ENCODE measurements around the gene MACC1.

The MACC1 gene

DNA sequence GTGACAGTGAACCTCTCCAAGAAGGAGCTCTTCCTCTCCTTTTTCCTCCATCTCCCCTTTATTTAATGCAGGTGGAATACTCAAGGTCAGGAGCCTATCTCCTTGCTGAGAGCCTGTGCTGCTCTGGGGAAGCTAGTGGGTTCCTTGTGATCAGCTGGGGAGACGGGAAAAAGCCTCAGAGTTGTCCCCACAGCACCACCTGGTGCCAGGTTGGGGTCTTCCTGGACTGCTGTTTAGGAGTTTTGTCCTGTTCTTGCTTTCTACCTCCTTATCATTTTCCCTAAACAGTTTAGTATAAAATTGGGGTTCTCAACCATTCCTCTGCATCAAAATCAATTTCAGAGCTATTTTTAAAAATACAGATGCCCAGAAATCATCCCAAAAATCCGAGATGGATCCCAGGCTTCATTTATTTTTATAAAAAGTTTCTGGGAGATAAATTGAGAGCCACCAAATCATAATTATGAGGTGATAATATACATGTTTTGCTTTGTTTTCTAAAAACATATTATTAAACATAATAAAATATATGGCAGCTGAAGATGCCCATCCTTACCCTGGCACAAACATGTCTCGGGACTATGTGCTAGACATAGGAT lies 44.3 kb downstream of the MACC1 start:
- no peak for DNase-seq (ENCODE audit: low read depth)

DNA sequence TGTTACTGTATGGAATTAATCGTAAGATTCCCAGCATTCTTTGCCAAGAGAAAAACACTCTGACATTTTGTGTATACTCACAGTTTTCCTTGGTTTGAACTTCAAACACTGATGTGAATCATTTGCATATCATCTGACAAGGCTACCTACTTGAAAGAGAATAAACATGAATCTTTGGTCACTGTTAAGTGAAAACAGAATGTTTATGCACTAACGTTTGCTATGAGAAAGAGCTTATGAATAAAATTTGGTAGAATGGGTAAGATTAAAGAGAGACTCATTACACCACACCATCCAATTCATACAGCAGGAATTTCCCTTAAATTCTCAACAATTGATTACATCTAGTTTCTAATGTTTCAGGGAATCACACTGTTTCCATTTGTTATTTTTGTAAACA lies 46.6 kb downstream of the MACC1 start:
- no peak for DNase-seq (ENCODE audit: low read depth)

DNA sequence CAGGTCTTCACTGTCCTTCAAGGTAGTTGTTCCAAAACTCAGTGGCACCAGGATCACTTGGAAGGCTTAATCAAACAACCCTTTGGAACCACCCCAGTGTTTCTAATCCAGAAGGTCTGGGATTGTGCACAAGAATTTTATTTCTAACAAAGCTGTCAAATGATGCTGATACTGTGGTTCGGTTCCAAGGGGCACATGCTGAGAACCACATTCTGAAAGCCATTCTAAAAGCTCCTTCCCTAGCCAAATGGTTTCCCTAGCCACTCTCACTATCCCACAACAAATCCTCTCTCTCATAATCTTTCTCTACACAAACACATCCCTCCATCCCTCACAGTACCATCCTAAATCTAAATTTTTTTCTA lies 52.1 kb downstream of the MACC1 start:
- no peak for DNase-seq (ENCODE audit: low read depth)

DNA sequence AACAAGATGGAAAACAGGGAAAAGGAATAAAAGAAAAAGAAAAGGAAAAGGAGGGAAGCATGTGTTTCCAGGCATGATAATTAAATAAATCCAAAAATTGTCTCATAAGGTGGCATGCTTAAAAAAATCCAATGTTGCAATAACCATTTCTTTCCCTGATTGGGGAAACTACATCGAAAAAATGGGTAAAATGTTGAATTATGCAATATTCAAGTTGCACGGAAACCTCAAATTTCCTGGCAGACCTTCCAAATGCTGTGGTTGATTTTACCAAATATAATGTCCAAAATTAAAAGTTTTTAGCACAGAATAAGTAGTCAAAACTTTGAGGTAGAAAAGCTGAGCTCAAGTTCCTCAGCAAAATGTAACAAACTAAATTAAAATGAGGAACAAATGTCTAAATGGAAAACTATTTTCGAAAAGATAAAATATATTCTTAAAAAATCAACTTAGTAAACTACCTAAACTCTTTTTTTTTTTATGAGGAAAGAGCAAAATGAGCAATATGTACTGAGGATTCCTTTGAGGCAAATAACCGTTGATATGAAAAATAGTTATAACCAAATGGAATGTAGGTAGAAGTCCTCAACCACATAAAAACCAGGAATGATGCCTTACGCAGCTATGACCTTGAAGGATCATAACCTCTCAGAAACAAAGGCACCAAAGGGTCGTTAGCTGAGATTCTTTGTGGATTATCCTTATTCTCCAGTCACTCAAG lies 52.6 kb downstream of the MACC1 start:
- DNase-seq (ENCODE audit: low read depth) = no peak

DNA sequence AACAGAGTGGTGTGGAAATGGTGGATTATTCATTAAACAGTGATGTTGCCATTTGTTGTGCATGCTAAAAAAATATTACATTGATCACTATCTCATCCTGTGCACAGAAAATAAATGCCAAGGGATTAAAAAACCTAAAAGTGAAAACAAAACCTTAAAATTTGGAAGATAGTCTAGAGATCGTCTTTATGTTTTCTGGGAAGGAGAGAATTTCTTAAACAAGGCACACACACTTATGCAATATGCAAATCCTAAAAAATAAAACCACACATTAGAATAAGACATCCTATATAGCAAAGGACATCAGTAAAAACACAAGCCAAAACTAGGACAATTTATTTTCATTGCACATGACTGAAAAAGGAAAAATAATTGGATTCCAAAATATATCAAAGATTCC lies 54.5 kb downstream of the MACC1 start:
- DNase-seq (ENCODE audit: low read depth) = no peak

DNA sequence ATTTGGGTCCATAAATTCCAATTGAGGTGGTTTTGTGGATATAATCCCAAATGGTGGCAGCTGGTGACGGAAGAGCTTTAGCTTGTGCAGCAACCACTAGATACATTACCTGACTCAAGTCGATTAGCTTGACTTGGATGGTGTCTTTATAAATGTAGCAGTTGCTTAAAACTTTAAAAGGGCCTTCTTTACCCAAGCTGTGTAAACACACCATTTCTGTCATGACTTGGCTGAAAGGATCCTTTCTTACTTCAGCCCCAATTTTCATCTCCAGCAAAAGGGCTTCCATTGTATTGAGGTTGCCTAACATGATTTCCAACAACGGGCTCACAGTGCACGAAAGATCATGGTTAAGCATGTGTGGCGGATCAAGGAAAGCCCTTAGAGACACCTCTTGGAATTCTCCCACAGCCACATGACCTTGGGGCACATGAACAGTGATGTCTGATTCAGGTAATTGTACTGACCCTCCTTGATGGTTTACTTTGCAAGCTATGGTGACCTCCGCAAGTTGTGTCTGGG lies 57.9 kb downstream of the MACC1 start:
- DNase-seq (ENCODE audit: low read depth) = no peak

DNA sequence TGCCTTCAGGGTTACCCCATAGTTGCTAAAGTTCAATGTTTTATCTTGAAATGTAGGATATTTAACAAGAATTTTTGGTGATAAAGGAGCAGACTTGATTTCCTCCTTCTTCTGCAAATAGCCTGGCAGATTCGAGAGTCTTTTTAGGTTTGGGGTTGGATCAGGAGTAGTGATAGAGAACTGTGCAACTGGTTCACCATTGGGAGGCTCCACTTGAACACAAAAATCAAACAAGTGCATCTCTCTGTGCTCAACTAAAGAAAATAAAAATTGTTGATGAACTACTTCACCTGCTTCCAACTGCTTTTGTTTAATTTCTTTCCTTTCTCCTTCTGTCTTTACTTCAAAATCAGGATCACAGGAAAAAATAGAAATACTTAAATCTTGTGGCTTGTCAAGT lies 58.5 kb downstream of the MACC1 start:
- DNase-seq (ENCODE audit: low read depth) = no peak

DNA sequence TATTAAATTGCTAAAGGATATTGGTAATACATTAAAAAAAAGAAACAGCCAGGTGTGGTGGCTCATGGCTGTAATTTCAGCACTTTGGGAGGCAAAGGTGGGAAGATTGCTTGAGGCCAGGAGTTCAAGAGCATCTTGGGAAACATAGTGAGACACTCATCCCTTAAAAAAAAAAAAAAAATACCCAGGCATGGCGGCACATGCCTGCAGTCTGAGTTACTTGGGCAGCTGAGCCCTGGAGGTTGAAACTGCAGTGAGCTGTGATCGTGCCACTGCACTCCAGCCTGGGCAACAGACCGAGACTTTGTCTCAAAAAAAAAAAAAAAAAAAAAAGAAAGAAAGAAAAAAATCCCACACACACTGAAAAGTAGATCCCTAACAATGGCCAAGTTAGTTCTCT lies 59.7 kb downstream of the MACC1 start:
- no peak for DNase-seq (ENCODE audit: low read depth)

DNA sequence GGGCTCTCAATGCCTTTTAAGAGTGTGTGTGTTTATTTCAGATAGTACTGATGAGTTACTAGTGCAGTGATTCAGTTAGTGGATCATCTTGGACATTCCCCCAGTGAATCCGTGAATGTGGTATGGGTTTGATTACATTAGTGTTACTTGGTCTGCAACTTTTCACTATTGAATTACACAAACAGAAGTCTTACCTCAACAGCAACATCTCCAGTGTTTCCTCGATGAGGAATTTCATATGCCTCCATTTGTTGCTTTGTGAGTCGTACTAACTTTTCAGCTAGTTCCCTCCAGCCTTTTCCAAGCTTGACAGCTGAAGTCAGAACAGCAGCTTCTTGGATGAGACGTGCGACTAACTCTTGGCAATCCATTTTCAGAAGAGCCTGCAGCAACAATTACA lies 63.2 kb downstream of the MACC1 start:
- DNase-seq (ENCODE audit: low read depth) = no peak

DNA sequence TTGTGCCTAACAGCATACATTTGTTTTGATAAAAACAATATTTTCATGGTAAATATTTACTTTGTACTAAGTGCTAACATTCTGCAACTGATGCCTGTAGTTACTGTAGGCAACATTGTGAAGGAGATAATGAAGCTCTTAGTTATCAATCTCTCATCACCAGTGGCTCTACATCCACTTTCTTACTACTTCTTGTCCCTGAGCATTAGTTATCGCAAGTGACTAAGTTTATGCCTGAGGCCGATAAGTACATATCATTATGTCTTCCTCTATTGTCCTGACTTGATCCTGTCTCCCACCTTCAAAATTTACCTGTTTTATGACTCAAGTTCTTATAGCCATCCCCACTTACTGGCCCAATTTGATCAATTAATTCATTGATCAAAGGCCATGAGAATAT lies 63.6 kb downstream of the MACC1 start:
- DNase-seq (ENCODE audit: low read depth) = no peak

DNA sequence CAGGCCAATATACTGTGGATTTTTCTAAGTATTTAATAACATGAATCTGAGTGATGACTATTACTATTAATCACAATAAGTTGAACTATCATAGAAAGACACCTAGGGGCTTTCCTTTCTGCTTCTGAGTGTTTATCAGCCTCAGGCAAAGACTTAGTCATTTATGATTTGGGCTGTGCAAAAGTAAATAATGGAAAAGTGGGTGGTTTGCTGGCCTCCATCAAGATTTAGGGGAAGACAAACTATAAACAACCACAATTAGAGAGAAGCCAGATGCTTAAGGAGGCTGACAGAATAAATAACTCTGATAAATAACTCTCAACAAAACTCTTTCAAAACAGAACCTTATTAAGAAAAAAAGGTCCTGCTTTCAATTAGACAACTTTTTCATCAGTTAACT lies 64.7 kb downstream of the MACC1 start:
- DNase-seq (ENCODE audit: low read depth) = no peak

DNA sequence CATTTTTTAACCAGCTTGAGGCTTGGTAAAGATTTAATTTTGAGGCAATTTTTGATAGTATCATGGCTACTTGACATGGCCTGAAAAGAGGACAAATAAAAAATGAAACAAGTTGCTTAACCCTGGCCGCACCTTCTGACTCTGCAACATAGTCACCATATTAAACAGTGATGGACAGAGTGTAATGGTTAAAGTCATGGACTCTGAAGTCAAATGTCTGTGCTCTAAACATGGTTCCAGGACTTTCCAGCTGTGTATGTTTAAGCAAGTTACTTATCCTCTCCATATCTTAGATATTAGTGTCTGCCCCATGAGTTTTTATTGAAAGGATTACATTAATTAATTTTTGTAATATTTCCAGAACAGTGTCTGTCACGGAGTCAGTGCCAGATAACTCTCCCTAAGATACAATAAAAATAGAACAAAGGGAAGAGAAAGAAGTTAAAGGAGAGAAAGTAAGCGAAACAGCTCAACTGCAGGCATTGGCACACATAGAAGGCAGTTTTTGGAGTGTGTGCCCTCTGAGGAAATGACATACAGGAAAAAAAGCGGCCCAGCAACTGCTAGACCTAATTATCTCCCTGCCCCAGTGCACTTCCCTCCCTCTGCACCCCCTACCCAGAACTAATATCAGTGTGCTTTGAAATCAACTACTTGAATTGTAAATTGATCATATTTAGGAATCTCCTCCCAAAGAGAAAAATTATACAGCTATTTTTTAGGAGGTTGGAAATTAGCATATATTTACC lies 65.3 kb downstream of the MACC1 start:
- DNase-seq (ENCODE audit: low read depth) = no peak

DNA sequence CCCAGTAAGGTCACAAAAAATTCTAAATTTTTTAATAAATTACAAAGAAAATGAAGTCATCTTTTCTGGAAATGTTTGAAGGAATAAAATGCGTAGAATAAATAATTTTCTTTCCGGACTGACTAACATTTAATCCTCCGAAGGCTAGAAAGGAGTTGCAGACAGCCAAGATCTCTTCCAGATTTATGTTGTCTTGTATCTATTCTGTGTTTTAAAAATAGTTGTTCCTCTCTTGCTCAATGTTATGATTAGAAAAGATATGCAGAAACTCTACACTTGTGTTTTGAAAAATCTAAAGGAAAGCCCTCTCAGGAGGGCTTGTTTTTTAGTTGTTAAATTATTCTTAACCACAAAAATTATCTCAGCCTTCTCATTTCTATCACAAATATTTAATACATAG lies 70.7 kb downstream of the MACC1 start:
- DNase-seq (ENCODE audit: low read depth) = no peak

DNA sequence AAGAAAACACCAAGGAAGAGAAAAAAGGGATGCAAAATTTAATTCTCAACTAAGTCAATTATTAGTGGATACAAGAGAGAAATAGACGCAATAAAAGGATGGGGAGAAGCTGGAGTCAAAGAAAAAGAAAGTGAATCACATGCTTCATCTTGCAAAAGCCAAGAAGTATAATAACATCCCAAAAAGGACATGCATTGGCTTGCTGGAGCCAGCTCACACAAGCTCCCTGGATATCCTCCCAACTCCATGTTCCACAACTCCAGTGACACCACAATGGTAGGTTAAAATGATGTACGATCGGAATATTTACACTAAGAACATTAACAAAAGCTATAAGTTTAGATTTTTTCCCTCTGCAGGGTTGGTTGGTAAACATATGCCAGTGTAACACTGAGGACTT lies 72.4 kb downstream of the MACC1 start:
- no peak for DNase-seq (ENCODE audit: low read depth)

DNA sequence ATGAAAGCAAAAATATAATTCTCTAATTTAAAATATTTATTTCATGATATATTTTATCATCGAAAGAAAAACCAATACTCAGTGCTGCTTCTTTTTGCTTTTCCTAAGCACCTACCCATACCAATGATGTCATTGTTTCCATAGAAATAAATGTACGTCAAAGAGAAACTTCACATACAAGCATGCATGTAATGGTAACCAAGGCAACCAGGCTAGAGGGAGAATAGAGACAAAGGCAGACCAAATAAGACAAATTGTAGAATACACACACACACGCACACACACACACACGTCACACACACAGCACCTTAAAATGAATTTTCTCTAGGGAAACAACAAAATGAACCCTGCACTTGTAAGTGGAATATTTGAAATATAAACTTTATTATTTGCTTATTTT lies 75.5 kb downstream of the MACC1 start:
- no peak for DNase-seq (ENCODE audit: low read depth)

DNA sequence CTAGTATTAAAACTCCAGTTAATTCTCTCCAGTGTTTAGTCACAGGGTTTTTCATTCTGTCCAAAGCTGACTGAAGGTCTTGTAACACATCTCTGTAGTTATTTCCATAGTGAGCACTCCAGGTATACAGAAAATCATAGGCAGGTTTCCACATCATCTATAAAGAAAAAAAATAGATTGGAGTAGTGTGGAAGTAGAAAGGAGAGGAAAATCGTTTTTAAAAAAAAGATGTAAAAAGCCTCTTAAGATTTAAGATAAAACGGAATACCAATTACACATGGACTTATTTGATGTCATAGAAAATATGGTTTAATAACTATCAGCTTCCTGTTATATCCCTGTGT lies 76.2 kb downstream of the MACC1 start:
- DNase-seq (ENCODE audit: low read depth) = no peak

DNA sequence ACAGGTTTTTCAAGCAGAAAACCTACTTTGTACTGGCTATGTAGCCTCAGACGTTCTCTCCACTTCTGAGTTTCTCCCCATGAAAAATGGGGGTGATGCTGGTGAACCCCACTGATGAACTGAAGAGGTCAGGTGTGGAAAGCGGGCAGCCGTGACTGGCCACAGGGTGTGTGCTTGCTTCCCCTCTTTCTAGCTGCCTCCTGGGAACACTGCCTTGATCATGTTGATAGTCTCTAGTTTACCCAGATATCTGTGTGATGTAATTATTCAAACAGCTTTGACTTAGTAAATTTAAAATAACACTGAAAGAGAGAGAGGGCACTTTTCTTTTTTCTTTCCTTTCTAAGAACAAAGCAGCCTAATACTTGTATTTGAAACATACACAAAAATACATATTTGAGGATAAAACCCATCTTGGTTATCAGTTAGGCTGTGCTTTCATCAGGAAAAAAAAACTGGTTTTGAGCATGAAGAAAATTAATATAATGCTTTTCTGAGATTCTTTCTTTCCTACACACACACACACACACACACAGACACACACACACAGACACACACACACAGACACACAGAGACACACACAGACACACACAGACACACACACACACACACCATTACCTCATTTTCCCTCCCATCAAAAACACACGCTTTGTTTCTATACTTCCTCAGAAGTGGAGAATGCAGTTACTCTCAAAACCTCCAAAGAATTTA lies 76.7 kb downstream of the MACC1 start:
- no peak for DNase-seq (ENCODE audit: low read depth)

DNA sequence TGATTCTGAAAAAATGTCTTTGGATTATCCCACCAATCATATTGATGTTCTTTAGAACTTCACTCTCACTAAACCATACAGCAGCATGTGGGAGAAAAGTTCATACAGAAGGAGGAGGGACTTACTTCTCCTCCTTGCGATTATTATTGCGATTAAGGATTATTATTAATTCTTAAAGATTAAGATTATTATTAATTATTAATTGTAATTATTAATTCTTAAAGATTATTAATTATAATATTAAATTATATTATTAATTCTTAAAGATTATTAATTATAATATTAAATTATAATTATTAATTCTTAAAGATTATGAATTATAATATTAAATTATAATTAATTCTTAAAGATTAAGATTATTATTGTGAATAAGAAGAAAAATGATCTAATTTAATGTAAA lies 80.5 kb downstream of the MACC1 start:
- DNase-seq (ENCODE audit: low read depth) = no peak

DNA sequence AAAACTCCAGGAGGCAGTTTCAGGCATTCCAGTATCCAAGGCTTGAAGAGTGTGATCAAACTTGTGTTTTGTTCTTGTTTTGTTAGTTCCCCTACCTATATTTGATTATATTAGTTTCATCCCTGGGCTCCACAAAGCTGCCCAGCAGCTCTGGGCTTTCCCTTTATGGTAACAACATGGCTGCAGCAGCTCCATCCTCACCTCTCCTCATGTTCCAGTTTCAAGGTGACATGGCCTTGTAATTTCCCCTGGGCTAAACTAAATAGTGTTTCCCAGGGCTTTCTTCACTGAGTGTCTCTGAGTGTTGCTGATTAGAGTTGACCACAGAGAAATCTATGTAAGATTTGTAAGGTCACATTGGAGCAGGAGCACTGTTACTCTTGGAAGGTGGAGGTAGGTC lies 83.4 kb downstream of the MACC1 start:
- no peak for DNase-seq (ENCODE audit: low read depth)

DNA sequence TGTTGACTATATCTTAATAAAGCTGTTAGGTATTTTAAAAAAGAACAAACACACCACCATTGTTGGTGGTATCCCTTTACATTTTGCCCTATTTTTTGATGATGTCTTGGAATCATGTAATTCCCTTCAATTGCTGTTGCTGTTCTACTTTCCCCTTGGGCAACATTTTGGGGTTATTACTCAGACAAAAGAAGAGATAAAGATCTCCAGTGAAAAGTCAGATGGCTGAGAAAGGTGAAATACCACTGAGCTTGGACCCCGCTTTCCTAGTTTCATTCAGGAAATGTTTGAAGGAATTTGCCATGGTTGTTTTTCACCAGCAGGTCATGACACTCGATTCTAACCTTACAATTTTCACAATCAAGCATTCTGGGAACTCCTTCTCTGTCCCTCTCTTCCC lies 84.6 kb downstream of the MACC1 start:
- no peak for DNase-seq (ENCODE audit: low read depth)

DNA sequence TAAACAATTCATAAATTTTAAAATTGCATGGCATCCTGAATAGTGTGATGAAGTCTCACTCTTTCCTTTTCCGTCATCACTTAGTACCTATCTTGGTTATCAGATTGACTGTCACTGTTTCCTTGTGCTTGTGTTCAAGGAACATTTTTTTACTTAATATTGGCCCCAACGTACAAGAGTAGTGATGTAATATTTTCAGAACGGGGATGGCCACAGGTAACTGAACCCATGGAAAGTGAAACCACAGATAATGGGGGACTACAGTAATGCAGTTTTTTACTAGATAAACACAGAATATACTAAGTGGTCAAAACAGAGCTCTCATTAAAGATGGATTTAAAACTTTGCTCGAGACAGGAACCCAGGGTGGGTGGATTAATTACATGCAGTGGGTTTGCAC lies 85.4 kb downstream of the MACC1 start:
- DNase-seq (ENCODE audit: low read depth) = no peak

DNA sequence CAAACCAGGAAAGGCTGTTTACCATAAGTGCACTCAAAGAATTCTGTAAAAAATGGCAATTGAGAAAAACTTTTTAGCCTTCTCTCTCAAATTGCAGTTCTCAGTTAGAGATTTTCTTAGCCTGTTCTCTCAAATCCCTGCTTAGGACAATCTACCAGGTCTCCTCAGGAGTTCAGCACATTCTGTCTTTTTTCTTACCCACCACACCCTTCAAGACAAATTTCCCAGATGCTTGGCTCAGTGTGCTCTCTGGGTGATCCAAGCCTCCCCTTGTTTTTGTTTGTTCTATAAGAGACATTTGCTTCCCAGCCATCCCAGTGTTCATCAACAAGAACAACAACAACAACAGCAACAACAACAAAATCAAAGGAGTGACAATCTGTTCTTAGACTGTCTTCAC lies 87.3 kb downstream of the MACC1 start:
- DNase-seq (ENCODE audit: low read depth) = no peak

DNA sequence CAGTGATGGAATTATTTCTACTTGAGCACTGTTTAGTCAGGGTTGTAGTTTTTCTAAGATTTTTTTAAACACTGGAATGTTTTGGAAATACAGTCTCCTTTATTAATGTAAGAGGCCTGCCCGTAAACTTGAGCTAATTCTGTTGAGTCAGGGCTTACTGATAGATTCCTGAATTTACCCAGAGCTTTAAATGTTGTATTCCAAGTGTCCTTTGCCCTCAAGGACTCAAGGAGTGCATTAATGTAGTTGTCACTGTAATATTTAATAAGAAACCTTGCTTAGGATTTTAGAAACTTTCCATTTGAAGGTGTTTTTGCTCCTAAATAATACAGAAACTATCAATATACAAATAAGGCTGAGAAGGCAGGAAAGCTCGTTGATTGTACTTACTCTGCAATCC lies 89.2 kb downstream of the MACC1 start:
- DNase-seq (ENCODE audit: low read depth) = no peak
